ENCODE results near the gene USP26.

DNA sequence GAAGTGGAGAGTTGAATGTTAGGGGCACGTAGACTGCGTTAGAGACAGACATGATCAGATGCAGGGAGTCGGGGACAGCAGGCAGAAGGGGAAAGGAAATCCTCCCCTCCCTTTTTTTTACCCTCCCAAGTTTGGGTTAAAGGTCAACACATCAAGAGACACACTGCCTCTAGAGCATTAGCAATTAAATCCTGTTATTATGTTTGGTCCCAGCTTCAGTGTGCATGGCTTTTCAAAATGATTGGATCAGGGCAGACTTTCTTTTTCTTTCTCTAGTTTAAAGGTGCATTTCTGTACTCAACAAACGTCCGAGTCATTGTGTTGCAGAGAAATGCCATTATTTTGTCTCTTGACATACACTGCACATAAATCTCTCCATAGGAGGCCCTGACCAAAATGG is 63.9 kb downstream of the USP26 start:
- TF ChIP-seq, protein P1, sequence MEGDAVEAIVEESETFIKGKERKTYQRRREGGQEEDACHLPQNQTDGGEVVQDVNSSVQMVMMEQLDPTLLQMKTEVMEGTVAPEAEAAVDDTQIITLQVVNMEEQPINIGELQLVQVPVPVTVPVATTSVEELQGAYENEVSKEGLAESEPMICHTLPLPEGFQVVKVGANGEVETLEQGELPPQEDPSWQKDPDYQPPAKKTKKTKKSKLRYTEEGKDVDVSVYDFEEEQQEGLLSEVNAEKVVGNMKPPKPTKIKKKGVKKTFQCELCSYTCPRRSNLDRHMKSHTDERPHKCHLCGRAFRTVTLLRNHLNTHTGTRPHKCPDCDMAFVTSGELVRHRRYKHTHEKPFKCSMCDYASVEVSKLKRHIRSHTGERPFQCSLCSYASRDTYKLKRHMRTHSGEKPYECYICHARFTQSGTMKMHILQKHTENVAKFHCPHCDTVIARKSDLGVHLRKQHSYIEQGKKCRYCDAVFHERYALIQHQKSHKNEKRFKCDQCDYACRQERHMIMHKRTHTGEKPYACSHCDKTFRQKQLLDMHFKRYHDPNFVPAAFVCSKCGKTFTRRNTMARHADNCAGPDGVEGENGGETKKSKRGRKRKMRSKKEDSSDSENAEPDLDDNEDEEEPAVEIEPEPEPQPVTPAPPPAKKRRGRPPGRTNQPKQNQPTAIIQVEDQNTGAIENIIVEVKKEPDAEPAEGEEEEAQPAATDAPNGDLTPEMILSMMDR (IDR thresholded peaks at IDR 0.05; ENCODE audit: low read length), result no peak
- TF ChIP-seq EZH2 (IDR thresholded peaks at IDR 0.05; ENCODE audit: borderline replicate concordance, low read length), result no peak

All from OCI-LY1 (cell line).